WI38 (cell line): ENCODE results near the gene RHOH.
"Not testable (repeated sequence)": the region's sequence is repeated elsewhere in the genome, so short reads cannot be mapped to it uniquely, and the experiment has no call there.

Source experiments
- H3K4me3 ChIP-seq: 2 replicates; pipeline ENCODE4 v1.5.1; 2011; ENCODE audit warnings: low read depth, mild to moderate bottlenecking, control low read depth, low read length
- TF ChIP-seq, protein P1 (sequence below): IDR thresholded peaks from 2 replicates; pipeline ENCODE4 v1.5.1; 2012; ENCODE audit warnings: low read depth, mild to moderate bottlenecking, control low read depth, low read length

The RHOH gene

DNA sequence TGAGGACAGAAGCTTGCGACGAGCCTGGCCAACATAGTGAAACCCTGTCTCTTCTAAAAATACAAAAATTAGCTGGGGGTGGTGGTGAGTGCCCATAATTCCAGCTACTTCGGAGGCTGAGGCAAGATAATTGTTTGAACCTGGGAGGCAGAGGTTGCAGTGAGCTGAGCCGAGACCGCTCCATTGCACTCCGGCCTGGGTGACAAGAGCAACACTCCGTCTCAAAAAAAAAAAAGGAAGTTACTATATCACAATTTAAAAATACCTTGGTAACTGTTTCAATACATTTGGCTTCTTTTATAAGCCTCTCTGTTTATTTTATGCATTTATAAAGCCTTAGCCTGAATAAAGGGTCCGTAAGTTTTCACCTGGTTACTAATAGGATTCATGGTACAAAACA is 91.7 kb downstream of the RHOH start:
- no peak overlapping the region for H3K4me3 ChIP-seq
- TF ChIP-seq, protein P1, sequence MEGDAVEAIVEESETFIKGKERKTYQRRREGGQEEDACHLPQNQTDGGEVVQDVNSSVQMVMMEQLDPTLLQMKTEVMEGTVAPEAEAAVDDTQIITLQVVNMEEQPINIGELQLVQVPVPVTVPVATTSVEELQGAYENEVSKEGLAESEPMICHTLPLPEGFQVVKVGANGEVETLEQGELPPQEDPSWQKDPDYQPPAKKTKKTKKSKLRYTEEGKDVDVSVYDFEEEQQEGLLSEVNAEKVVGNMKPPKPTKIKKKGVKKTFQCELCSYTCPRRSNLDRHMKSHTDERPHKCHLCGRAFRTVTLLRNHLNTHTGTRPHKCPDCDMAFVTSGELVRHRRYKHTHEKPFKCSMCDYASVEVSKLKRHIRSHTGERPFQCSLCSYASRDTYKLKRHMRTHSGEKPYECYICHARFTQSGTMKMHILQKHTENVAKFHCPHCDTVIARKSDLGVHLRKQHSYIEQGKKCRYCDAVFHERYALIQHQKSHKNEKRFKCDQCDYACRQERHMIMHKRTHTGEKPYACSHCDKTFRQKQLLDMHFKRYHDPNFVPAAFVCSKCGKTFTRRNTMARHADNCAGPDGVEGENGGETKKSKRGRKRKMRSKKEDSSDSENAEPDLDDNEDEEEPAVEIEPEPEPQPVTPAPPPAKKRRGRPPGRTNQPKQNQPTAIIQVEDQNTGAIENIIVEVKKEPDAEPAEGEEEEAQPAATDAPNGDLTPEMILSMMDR = no peak

DNA sequence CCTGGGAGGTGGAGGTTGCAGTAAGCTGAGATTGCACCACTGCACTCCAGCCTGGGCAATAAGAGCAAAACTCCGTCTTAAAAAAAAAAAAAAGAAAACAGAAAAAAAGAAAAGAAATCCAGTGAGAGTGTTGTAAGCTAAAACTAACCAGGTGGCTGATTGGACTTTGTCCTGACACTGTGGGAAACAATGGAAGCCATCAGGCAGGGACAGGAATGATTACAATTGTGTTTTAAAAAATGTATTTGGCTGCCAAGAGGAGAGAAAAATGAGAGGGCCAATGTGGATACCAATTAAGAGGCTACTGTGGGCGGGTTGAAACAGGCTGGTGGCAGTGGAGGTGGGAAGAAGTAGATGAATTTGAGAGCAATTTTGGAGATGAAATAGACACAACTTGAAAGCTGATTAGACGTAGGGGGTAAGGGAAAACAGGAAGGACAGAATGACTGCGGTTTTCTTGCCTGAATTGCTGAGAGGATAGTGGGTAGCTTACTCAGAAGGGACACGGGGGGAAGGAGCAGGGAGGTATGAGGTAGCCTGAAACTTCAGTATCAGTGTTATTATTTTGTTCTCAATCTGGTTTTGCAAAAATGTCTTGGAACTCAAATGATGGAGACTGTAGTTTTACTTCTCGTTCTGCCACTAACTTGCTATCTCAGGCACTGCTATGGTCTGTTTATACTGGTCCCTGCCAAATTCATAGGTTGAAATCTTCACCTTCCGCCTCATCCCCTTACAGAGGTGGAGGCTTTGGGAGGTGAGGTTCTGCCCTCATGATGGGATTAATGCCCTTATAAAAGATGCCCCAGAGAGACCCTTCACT is 92.7 kb downstream of the RHOH start:
- TF ChIP-seq, protein P1 = no peak
- H3K4me3 ChIP-seq = no peak overlapping the region

DNA sequence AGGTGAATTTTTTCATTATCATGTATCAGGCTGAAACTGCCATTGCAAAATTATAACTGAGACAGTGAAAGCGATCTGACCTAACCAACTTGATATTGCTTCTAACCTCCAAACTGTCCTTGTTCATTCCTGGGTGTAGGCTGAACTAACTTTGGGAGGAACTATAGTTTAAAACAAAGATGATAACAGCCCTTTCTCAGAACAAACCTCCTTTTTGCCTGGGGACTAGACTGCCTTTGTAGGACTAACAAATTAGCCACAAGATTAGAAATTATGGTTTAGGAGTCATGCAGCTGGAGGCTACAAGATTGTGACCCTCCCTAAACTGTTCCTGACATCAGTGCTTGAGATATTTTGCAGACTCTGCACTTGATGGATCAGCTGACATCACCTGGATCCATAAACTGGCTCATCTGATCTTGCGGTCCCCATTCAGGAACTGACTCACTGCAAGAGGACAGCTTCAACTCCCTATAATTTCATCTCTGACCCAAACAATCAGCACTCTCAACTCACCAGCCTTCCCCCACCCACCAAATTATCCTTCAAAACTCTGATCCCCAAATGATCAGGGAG is 93.9 kb downstream of the RHOH start:
- not testable (repeated sequence) for H3K4me3 ChIP-seq

DNA sequence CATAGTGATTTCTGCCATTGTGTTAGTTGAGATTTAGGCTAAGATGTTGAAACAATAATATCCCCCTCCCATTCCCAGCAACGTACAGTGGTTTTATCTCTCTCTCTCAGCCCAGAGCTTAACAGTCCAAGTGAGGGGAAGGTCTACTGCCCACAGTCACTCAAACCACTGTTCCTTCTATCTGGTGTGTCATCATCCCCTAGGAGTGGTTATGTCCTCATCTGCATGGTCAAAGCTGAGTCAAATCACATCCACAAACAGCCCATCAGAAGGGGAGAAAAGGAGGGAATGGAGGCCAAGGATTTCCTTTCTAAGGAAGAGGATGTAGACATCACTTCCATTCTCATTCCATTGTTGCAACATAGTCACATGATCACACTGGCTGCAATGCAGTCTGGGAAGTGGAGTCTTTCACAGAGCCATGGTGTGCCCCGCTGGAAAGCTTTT is 95.5 kb downstream of the RHOH start:
- TF ChIP-seq, protein P1 = no peak
- H3K4me3 ChIP-seq = no peak overlapping the region

DNA sequence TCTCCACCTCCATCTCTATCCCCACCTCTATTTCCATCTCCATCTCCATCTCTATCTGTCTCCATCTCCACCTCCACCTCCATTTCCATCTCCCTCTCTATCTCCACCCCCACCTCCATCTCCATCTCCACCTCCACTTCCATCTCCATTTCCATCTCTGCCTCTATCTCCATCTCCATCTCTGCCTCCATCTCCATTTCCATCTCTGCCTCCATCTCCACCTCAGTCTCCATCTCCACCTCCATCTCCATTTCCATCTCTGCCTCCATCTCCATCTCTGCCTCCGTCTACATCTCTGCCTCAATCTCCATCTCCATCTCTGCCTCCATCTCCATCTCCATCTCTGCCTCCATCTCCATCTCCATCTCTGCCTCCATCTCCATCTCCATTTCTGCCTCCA is 97.5 kb downstream of the RHOH start:
- H3K4me3 ChIP-seq = no peak overlapping the region
- TF ChIP-seq, protein P1 = no peak

DNA sequence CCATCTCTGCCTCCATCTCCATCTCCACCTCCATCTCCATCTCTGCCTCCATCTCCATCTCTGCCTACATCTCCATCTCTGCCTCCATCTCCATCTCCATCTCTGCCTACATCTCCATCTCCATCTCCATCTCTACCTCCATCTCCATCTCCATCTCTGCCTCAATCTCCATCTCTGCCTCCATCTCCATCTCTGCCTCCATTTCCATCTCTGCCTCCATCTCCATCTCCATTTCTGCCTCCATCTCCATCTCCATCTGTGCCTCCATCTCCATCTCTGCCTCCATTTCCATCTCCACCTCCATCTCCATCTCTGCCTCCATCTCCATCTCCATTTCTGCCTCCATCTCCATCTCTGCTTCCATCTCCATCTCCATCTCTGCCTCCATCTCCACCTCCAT is 98.2 kb downstream of the RHOH start:
- H3K4me3 ChIP-seq = not testable (repeated sequence)

DNA sequence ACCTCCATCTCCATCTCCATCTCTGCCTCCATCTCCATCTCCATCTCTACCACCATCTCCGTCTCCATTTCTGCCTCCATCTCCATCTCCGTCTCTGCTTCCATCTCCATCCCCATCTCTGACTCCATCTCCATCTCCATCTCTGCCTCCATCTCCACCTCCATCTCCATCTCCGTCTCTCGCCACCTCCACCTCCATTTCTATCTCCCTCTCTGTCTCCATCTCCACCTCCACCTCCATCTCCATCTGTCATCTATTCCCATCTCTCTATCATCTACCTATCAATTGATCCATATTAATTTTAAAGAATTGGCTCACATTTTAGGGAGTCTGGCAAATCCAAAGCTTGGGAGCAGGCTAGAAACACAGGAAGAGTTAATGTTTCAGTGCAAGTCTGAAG is 98.7 kb downstream of the RHOH start:
- no peak overlapping the region for H3K4me3 ChIP-seq
- TF ChIP-seq, protein P1 = no peak
